AML-193 (cell line): ENCODE measurements around the gene EXOC4.
"Not testable (repeated sequence)": the region's sequence is repeated elsewhere in the genome, so short reads cannot be mapped to it uniquely, and the experiment has no call there.

Experiments used
- DNase-seq, 2 experiments: peaks; one replicate each; lab custom pipeline; 2025; lab: John Stamatoyannopoulos, UW

EXOC4 gene

DNA sequence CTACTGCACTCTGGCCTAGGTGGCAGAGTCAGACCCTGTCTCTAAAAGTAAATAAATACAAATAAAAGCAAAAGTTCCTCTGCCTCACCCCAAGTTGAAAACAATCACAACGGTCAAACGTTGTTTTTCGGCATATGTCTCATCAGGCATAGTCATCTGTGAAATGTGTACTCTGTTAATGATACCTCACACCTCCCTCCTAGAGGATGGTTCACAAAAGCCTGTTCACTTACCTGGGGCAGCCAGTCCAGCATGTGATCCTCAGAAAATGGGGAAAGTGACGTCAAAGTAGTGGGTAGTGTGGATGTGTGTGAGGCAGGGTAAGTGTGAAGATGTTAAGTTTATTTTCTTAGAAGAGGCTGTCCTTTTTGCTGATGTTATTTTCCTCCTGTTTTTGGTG, 620.3 kb downstream of the EXOC4 start:
- no peak for DNase-seq

DNA sequence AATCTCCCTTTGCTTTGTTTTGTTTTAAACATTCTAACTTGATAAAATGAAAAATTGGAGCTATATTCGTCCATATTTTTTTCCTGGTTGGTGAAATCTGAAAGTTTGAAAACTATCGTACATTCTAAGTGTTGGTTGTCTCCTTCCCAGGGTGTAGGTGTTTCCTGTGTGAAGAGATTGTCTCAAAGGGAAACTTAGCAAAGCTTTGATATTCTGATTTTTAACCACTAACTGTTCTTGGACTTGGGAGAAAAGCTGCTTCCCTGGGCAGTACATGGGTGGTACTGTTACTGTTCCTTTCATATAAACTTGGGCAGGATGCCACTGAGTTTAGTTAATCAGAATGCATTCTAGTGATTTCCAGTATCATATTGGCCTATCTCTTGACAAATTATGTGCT, 620.8 kb downstream of the EXOC4 start:
- DNase-seq: no peak

DNA sequence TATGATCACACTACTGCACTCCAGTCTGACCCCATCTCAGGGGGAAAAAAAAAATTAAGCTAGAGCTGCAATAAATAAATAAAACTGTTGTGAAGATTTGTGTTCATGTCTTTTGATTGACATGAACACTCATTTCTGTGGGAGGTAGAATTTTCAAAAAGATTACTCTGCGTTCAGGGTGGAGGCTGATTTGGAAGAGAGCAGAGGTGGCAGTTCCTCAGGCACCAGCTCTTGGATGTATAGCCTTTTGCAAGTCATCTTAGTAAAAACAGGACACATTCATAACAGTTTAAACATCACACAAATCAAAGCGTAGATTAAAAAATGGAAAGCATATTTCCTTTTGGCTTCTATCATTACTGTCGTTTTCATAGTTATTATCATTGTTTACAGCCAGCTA, 630.7 kb downstream of the EXOC4 start:
- DNase-seq: no peak

DNA sequence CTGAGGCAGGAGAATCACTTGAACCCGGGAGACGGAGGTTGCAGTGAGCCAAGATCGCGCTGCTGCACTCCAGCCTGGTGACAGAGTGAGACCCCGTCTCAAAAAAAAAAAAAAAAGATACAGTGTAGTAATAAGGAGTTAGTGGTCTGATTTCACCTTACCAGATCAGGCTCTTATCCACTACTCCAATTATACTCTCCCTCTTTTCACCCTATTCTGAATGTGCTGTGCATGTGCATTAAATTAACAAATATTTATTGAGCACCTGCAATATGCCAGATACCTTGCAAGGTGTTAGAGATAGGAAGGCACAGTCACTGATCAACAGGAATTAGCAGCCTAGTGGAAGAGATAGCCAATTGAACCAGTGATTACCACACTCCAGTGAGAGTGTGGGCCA, 632.3 kb downstream of the EXOC4 start:
- DNase-seq: no peak

DNA sequence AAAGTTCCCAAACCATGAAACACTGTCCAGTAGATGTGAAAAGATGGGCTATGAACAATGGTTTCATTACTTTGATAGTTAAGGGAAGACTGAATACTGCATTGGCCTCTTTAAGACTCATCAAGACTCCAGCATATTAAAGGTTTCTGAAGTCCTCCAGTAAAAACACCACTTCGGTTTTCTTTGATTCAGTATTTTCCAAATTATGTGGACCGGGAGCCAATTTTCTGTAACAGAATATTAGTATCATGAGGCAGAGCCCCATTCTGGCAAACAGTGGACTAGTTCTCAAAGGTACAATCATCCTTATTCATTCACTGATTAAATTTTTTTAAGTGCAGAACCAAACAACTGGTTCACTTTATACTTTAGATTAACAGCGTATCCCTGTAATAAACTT, 633.2 kb downstream of the EXOC4 start:
- DNase-seq: no peak

DNA sequence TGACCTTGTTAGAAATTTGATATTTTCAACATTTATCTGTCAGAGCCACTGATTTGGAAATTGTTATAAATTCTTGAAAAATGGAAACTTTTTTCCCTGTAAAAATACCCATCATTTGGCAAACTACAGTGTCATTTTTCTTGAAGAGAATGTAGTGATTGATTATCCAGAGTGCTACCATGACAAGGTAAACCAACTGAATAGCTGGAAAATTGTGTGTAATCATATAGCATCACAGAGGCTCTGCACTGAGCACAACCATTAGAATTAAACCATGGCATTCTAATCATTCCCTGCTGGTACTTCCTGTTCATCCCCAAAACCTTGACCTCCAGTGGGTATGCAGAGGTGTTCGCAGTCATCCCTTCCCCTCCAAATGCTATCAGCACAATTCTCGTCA, 633.9 kb downstream of the EXOC4 start:
- no peak for DNase-seq

DNA sequence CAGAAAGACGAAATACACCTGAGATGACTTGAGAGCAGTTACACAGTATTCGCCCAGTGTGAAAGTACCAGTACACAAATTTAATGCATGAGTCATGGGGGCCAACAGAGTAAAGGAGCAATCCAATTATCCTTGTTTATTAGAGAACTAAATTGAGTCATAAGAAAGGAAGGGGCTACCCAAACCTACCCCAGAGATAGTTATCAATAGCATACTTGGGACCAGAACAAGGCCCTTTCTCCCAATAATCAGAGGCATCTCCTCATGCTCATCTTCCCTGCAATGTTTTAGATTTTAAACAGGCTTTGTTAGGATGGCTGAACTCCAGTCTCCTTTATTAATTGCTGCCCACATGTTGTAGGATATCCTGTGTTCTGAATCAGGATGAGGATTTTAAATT, 634.6 kb downstream of the EXOC4 start:
- no peak for DNase-seq

DNA sequence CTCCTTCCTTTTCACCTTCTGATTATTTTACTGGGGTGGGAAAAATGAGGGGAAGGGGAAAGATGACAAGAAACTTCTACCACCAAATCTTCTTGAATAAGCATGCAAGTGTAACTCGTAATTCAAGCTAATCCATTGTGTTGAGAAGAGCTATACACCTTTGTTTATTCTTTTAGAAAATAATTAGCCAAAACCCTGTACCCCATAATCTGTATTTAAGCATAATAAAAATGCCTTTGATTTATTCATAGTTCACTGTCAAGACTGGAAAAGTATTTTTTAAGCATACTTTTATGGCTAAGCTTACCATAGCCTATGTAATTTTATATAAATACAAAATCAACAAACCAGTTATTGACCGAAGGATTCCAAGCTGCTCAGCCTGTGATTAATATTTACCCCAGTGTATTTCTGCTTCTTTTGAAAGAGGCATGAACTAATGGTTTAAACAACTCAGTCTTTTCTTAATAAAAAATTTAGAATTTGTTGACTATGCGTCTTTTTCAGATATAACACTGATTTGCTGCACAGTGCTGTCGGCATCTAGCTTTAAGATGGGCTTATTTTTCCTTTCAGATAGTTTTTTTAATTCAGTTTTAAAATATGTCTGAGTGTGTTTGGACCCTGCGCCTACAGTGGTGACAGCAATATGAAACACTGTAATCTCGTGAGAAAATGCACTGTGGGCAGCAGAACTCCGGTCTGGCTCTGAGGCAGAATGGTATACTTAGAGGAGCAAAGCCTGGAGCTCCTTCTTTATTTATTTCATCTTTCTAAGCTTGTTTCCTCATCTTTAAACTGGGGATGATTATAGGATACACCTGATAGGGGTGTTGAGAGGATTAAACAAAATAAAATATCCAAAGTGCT, 635.4 kb downstream of the EXOC4 start:
- no peak for DNase-seq

DNA sequence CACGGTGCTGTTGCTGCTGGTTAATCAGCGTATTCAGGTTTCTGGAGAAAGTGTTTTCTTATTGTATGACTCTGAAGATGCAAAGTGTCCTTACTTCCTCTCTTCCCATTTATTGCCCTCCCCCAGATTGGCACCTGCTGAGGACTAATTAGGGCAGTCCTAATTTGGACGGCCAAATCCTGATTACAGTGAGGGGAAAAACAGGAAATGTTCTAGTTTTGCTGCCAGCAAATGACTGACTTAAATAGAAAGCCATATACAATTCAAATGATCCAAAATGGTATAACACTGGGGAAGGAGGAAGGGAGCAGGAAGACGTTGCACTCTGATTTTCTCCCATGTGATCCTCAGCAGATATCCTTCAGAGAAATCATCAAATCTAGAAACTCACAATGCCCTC, 651.9 kb downstream of the EXOC4 start:
- DNase-seq: no peak

DNA sequence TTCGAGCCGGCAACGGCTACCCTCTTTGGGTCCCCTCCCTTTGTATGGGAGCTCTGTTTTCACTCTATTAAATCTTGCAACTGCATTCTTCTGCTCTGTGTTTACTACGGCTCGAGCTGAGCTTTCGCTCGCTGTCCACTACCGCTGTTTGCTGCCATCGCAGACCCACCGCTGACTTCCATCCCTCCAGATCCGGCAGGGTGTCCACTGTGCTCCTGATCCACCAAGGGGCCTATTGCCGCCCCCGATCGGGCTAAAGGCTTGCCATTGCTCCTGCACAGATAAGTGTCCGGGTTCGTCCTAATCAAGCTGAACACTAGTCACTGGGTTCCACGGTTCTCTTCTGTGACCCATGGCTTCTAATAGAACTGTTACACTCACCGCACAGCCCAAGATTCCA, 653.7 kb downstream of the EXOC4 start:
- DNase-seq: not testable (repeated sequence)

DNA sequence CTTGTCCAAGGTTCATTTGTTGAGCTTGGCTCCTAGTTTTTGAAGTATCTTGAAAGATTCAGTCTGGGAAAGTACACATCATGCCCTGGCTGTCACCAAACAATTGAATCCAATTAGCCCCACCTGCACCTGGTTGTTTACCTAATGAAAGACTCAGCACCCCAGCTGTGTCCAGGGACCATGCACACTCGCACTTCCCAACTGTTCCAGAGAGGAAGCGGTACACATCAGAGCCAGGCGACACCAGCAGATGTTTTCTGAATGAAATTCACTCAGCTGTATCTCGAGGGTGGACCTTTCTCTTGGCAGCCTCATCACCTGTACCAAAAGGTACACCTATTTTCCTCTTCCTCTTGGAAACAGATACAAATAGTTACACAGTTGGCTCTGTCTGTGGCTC, 657.9 kb downstream of the EXOC4 start:
- no peak for DNase-seq

DNA sequence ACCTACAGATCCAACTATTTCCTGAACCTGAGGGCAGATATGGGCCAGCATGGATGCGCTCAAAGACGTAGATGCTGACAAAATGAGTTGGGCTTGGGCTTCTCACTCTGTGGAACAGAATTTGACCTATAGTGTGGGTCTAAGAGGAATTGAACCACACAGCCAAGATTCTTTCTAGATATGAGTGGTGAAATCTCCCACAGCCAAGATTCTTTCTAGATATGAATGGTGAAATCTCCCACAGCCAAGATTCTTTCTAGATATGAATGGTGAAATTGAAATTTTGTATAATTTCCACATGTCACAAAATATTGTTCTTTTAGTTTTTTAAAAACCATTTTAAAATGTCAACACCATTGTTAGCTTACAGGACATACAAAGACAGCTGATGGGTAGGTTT, 658.8 kb downstream of the EXOC4 start:
- DNase-seq: no peak

DNA sequence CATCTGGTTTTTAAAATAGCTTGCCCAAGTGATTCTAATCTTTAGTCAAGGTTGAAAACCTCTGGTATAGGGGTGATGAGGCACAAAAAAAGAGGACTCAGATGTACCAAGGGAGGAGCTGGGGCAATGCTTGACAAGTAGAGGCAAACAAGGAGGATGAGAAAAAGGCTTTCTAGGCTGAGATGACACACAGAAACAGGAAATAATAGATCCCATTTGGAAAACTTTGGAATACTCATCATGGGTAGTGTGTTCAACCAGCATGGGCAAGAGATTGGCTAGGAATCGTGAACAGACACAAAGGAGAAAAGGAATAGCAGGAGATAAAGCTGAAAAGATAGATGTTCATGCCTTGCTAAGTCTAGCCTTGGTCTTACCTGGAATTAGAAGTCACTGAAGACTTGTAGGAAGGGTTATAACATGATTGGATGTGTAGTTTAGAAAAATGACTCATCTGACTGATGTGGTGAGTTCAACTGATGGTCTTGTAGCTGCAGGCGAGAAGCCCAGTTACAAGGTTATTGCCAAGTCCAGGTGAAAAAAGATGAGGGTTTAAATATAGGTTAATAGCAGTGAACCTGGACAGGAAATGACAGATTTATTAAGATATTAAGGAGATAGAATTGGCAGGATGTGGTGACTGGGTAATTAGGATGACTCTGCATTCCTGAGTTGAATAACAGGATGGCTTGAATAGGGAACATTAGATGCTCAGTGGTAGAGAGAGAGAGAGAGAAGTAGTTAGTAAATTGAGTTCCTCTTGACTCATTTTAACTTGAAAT, 660.2 kb downstream of the EXOC4 start:
- no peak for DNase-seq

DNA sequence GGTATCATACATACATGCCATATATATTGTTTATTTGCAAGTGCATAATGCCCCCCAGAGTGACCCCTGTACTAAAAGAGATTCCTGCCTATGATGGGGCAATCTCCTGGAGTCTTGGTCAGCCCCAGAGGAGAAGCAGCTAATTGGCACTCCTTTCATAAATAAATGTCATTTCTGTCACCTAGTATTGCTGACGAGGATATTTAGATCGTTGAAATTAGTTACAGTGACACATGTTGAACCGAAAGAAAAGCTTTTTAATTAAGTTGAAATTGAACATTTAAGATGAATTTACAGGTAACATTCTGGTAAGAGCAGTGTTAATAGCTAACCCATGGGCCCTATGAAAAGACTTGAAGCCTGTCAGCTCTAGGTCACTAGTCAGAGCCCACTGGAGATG, 663.7 kb downstream of the EXOC4 start:
- no peak for DNase-seq

DNA sequence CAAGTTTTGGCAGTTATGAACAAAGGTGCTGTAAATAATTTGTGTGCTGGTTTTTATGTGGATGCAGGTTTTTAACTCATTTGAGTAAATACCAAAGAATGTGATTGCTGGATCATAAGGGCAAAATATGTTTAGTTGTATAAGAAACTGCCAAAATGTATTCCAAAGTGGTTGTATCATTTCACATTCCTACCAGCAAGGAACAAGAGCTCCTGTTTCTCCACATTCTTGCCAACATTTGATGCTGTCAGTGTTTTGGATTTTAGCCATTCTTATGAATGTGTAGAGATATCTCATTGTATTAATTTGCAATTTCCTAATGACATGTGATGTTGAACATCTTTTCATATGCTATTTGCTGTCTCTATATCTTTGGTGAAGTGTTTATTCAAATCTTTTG, 666.9 kb downstream of the EXOC4 start:
- no peak for DNase-seq

DNA sequence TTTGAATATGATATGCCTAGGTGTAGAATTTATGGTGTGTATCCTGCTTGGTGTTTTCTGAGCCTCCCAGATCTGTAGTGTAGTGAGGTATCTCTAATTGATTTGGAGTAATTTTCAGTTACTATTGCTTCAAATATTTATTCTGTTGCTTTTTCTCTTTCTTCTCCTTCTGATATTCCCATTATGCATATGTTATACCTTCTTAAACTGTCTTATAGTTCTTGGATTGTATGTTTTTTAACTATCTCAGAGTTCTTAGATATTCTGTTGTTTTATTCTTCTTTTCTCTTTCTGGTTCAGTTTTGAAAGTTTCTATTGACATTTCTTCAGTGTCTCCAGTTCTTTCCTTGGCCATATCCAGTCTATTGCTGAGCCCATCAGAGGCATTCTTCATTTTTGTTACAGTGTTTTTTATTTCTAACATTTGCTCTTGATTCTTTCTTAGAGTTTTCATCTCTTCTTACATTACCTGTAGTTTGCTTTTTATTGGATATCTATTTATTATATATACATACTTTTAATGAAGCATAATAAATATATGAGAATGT, 668.8 kb downstream of the EXOC4 start:
- DNase-seq: no peak

DNA sequence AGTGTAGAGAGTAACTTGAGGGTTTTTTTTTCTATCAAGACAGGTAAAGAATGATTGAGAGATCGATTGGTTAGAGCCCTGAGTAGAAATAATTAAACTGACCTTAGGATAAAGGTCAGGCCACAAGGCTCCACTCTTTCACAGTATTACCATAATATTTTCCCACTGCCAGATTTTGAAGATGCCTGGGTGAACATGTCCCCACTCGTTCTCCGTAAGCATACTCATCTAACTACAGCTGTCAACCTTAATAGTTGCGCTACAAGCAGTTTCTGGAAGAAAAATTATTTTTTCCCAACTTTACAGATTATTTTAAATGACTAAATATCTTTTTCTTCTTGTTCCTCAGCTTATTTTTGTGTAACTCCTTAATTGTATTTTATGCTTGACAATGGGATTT, 671.1 kb downstream of the EXOC4 start:
- DNase-seq: no peak

DNA sequence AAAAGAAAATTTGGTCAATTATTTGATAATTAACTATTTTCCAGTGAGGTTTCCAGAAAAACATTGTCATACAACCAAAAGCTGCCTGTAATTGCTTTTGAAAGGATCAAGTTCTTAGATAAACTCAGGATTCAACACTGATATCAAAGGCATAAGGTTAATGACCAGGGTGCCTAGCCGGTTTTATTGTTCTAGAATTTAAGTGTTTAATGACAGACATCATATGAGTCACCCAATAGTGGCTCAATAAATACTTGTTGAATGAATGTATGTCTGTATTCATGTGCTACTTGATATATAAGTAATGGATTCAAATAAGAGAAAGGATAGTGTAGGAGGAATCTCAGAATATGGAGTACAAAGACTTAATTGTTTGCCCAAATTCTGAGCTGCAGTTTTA, 678.2 kb downstream of the EXOC4 start:
- no peak for DNase-seq

DNA sequence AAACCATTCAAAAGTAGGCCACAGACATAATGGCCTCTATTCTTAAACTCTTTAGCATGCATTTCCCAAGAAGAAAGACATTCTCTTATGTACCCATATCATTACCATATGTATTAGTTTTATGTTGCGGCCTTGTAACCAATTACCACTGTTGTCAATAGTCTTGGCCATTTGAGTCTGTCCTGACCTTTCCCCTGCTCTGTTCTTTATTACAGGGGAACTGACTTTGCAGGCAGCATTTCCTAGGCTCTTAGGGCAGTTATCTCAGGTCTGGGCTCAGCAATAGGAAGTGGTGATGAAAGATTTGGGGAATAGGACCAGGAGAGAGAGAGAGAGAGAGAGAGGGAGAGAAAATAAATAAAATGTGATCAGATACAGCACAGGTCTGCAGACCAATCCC, 679.7 kb downstream of the EXOC4 start:
- no peak for DNase-seq

DNA sequence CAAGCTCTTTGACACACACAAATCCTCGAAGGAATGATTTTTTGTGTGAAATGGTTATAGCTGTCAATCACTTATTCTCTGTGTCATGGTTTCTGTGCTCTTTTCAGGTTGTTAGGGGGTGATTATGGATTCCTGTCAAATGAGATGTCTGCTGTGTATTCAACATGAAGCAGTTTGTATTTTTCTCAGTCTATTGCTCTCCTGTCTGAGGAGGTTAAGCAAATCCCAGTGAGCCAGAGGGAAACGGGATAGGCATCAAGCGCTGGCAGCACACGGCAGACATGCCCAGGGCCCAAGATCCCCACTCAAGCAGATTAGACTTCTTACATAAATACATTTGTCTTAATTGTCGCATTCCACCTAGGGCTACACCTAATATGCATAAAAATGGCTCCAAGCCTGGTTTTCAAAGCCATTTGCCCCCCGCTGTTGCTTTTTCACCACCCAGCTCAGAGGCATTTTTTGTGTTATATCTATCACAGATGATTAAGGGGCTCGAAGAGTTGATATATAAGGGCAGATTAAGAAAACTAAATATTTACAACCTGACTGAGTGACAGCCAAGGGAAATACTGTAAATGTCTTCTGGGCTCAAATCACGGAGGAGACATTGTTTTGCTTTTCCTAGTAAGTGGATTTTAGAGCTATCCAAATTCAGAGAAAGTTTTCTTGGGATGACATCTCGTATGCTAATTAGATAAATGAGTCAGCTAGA, 681.5 kb downstream of the EXOC4 start:
- DNase-seq: no peak

DNA sequence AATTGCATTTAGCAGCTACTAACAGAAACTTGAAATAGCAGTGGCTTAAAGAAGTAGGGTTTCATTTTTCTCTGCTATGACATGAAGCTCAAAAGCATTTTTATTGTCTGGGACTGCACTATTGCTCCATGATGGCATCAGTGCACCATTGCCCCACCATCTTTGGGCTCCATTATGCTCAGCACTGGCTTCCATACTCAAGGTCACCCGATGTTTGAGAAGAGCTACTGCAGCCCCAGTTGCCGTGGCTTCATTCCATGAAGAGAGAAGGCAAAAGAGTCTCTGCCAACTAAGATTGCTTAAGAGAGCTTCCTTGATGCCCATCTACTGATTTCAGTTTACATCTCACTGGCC, 682.1 kb downstream of the EXOC4 start:
- no peak for DNase-seq

DNA sequence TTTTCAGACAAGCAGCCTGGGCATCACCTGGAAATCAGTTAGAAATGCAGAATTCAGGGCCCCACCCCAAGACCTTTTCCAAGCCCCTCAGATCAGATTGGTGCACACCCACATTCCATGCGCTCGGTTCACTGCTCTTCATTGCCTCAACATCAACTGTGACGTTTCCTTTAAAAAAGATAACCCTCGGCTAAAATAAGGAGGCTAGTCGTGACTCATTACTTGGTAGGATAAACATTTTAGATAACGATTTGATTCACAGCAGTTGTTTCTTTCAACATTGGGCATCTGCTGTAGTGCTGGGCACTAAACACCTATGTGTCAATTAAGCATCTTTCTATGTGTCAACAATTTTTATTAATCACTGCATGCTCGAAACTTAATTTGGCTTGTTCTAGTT, 683.2 kb downstream of the EXOC4 start:
- DNase-seq: no peak

DNA sequence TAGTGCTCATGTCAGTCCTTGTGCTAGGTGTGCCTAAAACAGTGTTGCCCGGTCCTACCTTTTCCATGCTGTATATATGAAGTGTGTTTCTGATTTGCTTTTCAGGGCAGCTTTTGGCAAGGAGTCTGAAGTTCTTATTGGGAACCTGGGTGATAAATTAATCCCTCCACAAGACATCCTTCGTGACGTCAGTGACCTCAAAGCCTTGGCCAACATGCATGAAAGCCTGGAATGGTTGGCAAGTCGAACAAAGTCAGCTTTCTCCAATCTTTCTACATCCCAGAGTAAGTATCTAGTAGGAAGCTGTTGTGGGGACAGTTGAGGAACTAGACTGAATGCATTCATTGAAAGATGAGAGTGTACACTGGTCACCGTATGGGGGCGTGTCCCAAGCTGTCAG, 684.9 kb downstream of the EXOC4 start:
- DNase-seq: no peak
